Stimulated activated CD8-positive, alpha-beta memory T cell treated with anti-CD3 and anti-CD28 coated beads, Interleukin-15, amount 100 ng/mL, for 1 hour (primary cell): ENCODE data around the gene KIF27.
A peak's percentile ranks its signal among the peaks of the same experiment; 100 is the strongest.
"Not testable (repeated sequence)": the region's sequence is repeated elsewhere in the genome, so short reads cannot be mapped to it uniquely, and the experiment has no call there.

Source experiments
- DNase-seq: peaks from one replicate; pipeline ENCODE4 v3.0.0-alpha.2; 2020; ENCODE audit warnings: low read depth

Gene KIF27

GRCh38 chr9:83920927-83921707, at the start of gene KIF27:
Gene KIF27 (minus strand): TSS chr9:83921432. CDS start chr9:83915591, 5,841 bp downstream.
- DNase-seq, result peak; percentile 89

- no peak for DNase-seq
These were observed 48.4 kb upstream of the KIF27 start for GRCh38 chr9:83969602-83970001.

GRCh38 chr9:83967073-83967472, 45.8 kb upstream of the KIF27 start:
- DNase-seq, result no peak

GRCh38 chr9:83966209-83966582, 45.0 kb upstream of the KIF27 start:
- no peak for DNase-seq

GRCh38 chr9:83965350-83966208, 44.3 kb upstream of the KIF27 start:
- no peak for DNase-seq

- no peak for DNase-seq
These were observed 43.7 kb upstream of the KIF27 start for GRCh38 chr9:83964973-83965349.

GRCh38 chr9:83962165-83962564, 40.9 kb upstream of the KIF27 start:
- DNase-seq, result no peak

GRCh38 chr9:83960991-83961390, 39.8 kb upstream of the KIF27 start:
- no peak for DNase-seq

GRCh38 chr9:83959061-83959460, 37.8 kb upstream of the KIF27 start:
- no peak for DNase-seq

- DNase-seq, result no peak
These were observed 35.9 kb upstream of the KIF27 start for GRCh38 chr9:83957248-83957513.

GRCh38 chr9:83956436-83957247, 35.4 kb upstream of the KIF27 start:
- peak; percentile 16 for DNase-seq

GRCh38 chr9:83956086-83956435, 34.8 kb upstream of the KIF27 start:
- no peak for DNase-seq

GRCh38 chr9:83948096-83948495, 26.9 kb upstream of the KIF27 start:
- DNase-seq, result not testable (repeated sequence)

- no peak for DNase-seq
These were observed 19.5 kb upstream of the KIF27 start for GRCh38 chr9:83940590-83941303.

- DNase-seq, result no peak
These were observed 16.7 kb upstream of the KIF27 start for GRCh38 chr9:83937861-83938455.

GRCh38 chr9:83936523-83936922, 15.3 kb upstream of the KIF27 start:
- DNase-seq, result no peak

- no peak for DNase-seq
These were observed 14.2 kb upstream of the KIF27 start for GRCh38 chr9:83935276-83935935.

GRCh38 chr9:83934569-83935275, 13.5 kb upstream of the KIF27 start:
- no peak for DNase-seq

- DNase-seq, result no peak
These were observed 12.6 kb upstream of the KIF27 start for GRCh38 chr9:83933790-83934189.

- DNase-seq, result no peak
These were observed 11.6 kb upstream of the KIF27 start for GRCh38 chr9:83932851-83933250.

GRCh38 chr9:83932011-83932410, 10.8 kb upstream of the KIF27 start:
- no peak for DNase-seq
